ENCODE measurements around the gene CEACAM1.
"Not testable (repeated sequence)": the region's sequence is repeated elsewhere in the genome, so short reads cannot be mapped to it uniquely, and the experiment has no call there.

CEACAM1 gene

DNA sequence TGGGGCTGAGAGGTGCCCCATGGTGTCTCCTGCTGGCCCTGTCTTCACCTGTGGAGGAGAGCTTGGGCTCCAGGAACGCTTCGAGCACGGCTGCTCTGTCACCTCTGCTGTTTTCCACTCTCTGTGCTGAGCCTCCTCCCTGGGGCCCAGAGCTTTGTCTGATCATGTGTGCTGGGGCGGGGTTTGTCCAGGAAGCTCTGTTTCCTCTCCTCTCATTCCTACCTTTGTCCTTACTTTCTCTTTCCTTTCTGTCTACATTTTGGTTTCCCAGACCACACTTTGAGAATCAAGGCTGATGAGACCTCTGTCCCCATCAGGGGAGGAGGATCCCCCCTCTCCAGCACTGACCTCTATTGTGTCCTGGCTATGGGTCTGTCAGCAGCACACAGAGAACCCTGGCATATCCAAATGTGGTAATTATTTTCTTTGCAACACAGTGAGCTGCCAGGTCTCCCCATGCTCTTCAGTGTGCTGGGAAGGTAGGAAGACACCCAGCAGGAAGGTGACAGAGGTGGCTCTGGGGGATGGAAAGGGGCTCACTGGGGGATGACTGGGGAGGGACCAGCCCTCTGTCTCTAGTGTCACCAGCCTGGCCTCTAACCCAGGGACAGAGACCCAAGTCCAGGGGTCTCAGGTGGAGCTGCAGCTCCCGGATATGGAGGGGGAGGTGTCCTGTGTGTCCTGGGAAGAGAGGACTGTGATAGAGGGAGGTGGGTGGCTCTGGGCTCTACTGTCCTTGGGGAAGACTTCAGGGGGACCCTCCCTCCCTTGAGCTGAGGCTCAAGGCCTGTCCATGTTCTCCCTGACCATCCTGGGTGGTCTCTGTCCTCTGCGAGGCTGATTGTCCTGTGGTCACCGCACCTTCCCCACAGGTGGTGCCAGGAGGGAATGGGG lies at the start of gene CEACAM1:
Gene CEACAM1 (minus strand): TSS at position 128 of the 894 bp plus-strand sequence. CDS start 107 bp downstream, at position 21.
- DNase-seq (ENCODE audit: low read depth) = no peak

DNA sequence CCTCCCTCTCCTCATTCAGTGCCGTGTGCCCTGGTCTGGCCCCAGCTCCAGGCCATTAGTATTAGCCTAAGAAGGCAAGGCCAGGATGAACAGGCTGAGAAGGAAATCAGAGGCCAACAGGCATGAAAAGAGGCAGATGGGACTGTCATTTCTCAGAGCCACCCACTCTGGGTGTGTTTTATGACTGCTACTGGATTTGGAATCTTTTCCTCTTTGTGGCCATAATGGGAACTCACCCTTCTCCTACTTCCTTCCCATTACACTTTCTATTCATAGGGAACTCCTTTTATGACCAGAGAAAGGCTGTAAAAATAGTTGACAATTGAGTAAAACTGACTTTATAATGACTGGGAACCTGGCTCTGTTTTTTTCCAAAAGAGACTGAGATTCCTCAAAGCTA lies 48.7 kb upstream of the CEACAM1 start:
- DNase-seq (ENCODE audit: low read depth) = no peak

DNA sequence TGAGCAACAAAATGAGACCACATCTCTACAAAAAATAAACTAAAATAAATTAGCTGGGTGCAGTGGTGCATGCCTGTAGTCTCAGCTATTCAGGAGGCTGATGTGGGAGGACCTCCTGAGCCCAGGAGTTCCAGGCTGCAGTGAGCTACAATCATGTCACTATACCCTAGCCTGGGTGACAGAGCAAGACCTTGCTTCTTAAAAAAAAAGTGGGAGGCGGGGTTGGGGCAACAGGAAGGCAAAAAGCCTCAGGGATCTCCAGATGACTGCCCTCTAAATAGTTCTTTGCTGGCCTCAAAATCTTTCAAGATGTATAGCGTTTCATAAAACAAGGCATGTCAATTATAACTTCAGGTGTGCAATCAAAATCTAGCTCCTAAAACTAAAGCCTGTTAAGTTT lies 48.0 kb upstream of the CEACAM1 start:
- no peak for DNase-seq (ENCODE audit: low read depth)

DNA sequence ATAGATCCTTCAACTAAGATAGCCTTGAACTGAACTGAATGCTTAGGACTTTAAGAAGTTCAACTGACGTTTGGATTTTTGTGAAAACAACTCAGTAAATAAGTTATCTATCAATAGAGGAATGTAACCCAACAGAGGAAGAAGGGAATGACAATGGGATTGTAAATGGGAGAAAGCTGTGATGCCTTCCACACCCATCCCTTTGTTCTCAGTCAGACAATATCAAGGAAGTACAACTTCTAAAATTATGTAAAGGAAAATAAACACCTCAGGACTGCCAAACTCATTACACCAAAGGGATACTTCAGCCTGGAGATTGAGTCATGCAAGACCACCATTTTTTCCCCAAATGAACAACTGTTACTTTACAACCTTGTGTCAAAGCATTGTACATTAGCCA lies 45.4 kb upstream of the CEACAM1 start:
- no peak for DNase-seq (ENCODE audit: low read depth)

DNA sequence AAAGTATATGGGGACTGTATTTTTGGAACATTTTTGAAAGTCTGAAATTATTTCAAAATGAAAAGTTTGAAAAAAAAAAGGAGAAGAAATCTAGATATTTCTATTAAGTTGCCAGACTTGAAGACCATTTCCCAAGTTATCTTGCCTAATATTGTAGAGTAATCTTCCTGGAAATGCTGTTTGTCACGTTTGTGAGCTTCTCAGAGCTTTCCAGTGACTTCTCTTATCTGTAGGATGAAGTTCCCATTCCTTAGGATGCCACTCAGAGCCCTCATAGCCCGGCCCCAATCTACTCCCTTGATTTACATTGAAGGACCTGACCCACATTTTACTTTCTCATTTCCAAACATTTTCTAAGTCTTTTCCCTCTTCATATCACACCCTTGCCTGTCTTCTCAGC lies 42.8 kb upstream of the CEACAM1 start:
- DNase-seq (ENCODE audit: low read depth) = no peak

DNA sequence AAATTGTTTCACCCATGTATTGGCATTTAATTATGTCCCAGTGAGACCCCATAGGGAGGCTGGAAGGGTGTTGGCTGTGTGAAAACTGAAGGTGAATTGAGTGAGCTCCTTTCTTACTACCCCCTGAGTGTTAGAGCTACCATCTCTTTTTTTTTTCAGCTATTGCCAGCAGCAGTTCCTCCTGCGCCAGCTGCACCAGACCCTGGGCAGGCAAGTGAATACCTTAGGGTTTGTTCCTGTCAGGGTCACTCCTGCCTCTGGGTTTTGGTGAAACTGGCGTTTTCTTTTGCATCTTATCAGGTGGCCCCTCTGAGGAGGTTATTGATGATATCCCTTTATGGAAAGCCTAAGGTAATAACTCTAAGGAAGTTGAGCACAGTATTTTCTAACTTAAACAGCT lies 40.9 kb upstream of the CEACAM1 start:
- DNase-seq (ENCODE audit: low read depth) = no peak

DNA sequence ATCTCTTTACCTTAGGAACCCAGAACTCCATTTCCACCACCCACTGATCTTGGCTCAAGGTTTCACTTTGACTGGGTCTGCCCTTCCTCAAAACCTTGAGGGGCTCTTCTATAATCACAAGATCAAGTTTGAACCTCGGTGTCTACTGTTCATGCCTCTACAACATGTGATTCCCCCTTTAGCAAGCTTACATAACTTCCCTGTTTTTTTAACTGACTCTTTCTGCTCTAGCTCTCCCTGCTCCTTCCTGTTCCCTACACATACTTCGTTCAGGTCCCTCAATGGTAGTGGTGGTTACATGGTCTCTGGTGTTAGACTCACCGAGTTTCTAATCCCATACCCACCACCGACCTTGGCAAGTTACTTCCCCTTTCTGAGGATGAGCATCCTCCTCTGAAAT lies 39.7 kb upstream of the CEACAM1 start:
- DNase-seq (ENCODE audit: low read depth) = no peak

DNA sequence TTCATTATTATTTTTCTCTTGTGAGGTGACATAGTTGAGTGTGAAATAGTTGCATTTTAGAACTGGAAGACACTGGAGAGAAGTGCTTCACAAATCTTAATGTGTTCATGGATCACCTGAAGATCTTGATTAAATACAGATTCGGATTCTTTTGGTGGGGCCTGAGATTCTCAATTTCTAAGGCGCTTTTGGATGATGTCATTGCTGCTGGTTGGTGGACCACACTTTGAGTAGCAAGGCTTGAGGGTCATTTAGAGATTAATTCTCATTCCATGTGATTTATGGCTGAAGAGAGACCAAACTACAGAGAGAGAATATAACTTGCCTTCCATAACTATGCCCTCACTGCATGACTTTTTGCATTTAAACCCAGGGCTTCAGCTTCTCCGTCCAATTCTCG lies 39.3 kb upstream of the CEACAM1 start:
- no peak for DNase-seq (ENCODE audit: low read depth)

DNA sequence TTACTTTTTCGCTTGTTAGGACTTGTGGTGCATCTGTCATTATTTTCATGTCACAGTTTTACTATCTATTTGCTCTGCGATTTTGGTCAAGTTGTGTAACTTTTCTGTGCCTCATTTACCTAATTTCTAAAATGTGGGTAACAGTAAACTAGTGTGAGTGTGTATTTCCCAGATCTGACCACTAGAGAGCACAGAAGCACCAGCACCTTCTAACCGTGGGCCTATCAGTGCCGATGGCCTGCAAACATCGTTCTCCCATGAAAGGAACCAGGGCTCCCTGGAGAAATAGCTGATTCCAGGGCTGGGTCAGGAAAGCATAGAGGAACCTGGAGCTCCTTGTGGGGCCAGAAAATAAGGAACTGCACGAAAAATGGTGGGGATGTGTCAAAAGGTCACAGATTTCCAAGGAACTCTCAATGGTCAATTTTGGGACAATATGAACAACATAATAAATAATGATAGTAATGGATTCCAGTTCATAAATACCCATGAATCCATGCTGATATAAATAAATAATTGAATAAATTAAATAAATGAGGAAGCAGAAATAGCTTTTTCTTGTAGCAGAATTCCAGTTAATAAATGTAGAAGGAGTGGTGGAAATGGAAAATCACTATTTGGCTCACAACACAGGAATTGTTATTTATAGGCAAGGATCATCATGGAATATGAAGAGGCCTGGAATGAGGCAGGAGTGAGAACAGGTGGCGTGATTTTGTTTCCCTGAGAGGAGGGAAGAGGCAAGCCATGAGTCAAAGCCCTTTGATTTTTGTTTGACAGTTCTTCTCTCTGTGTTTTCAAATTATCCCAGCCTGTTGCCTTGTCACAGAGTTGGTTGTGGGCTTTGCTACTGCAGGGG lies 35.3 kb upstream of the CEACAM1 start:
- peak; percentile 3 for DNase-seq (ENCODE audit: low read depth)

DNA sequence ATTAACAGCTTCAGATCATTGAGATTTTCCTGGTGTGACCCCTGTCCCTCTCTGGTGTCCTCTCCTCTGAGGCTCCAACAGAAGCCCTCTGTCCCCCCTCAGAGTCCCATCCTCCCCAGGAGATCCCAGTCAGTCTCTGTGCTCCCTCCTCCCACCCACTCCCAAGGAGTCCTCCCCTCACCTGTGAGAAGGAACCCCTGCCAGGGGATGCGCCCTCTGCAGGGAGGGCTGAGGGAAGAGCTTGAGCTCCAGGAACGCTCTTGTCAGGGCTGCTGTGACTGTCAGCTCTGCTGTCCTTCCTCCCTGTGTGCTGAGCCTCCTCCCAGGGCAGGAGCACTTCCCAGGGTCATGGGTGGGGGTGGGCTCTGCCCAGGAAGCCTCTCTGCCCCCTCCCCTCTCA lies 33.2 kb upstream of the CEACAM1 start:
- no peak for DNase-seq (ENCODE audit: low read depth)

DNA sequence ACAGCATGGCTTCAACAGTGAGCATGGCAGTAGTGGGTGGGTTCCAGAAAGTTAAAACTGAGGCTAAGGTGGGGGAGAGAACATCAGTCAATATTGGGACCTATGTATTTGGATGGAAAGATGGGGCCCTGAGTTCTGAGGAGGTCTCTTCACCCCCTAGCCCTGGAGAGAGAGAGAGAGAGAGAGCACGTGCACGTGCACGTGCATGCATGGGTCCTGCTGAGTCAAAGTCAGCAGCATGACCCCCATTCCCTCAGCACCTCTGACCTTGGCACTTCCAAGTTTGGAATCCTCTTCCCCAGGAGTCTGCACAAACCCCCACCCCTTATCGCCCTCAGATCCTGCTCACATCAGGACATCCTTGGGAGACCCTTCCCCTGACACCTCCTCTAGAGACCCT lies 32.5 kb upstream of the CEACAM1 start:
- DNase-seq (ENCODE audit: low read depth) = no peak

DNA sequence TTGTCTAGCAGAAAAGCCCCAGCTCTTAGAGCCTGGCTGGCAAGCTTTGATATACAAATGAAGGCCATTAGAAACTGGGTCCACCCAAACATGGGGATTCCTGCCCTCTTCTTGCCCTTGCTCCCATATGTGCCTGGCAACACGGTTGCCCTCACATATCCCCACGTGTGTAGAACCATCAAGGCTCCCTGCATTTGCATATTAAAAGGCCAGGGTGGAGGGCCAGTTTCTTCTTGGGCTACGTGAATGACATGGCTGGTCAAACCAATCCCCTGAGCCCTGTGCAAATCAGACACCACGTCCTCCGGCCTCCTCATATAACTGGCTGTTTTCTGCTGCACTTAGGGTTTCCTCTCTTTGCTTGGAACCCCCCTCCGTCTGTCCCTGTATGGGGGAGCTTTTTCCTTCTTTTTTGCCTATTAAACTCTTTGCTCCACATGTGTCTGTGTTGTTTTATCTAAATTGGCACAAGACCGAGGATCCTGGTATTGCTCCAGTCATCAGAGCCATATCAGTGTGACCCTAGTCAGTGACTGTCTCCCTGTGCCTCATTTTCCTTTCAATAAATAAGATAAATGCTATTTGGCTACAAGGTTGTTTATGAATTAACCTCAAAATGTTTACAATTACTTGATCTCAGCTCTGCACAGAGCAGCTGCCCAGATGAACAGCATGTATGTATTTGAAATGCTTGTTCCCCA lies 30.3 kb upstream of the CEACAM1 start:
- no peak for DNase-seq (ENCODE audit: low read depth)

DNA sequence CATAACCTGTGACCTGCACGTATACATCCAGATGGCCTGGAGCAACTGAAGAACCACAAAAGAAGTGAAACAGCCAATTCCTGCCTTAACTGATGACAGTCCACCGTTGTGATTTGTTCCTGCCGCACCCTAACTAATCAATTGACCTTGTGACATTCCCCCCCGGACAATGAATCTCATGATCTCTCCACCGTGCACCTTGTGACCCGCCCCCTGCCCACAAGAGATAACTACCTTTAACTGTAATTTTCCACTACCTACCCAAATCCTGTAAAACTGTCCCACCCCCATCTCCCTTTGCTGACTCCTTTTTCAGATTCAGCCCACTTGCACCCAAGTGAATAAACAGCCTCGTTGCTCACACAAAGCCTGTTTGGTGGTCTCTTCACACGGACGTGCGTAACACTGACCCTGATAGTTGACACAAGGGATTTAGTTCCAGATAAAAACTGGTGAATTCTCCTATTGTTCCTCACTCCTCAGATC lies 29.1 kb upstream of the CEACAM1 start:
- DNase-seq (ENCODE audit: low read depth) = not testable (repeated sequence)

DNA sequence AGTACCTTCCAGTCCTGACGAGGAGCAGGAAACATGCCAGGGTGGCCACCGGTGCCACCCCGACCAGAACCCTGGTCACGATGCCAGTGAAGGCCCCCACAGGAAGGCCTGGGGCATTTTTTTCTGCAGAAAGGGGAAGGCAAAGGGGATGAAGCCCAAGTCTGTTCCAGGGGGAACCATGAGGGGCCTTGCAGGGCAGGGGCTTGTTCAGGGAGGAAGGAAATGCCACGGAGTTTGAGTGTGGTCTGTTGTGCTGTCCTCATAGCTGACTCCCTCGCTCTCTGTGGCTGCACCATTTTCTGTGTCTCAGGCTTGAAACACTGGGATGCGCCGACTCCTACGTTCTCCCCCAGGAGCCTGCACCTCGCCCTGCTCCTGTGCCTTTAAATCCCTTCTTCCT lies 27.5 kb upstream of the CEACAM1 start:
- DNase-seq (ENCODE audit: low read depth) = no peak

DNA sequence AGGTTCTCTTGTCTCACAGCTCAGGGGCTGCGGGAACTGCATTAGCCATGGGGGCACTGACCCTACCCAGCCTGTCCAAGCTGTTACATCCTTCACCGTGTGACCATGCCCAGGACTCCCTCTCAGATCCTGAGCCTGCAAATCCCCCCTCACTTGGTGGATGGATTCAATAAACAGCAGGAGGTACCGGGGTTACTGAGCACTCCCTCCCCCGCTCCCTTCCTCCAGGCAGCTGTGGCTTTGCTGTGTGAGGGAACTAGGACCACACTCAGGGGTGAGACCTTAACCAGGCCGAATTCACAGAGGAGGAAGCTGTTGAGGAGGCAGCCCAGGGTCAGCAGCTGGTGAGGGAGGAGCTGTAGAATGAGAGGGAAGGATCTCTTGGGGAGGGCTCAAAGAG lies 27.0 kb upstream of the CEACAM1 start:
- no peak for DNase-seq (ENCODE audit: low read depth)

DNA sequence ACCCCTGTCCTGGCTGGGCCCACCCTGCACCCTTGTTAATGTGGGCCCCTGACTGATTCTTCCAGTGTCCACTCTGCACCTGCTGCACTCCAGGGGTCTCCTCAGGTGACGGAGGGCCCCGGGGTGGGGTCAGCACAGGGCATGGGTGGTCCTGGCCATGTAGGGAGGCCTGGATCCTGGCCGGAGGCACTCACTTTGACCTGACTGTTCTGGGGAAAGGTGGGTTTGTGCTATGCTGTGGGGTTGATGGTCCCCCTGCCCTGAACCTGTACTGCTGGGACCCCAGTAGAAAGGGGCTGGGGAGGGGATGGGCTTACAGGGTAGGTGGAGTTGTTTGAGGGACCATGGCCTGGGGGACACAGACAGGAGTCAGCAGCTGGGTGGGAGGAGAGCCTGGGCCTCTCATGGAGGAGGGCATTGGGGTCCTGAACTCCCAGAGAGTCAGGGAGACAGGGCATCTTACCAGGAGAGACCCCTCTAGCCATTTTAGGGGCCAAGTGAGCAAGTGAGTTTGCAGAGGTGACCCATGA lies 25.8 kb upstream of the CEACAM1 start:
- DNase-seq (ENCODE audit: low read depth) = no peak

DNA sequence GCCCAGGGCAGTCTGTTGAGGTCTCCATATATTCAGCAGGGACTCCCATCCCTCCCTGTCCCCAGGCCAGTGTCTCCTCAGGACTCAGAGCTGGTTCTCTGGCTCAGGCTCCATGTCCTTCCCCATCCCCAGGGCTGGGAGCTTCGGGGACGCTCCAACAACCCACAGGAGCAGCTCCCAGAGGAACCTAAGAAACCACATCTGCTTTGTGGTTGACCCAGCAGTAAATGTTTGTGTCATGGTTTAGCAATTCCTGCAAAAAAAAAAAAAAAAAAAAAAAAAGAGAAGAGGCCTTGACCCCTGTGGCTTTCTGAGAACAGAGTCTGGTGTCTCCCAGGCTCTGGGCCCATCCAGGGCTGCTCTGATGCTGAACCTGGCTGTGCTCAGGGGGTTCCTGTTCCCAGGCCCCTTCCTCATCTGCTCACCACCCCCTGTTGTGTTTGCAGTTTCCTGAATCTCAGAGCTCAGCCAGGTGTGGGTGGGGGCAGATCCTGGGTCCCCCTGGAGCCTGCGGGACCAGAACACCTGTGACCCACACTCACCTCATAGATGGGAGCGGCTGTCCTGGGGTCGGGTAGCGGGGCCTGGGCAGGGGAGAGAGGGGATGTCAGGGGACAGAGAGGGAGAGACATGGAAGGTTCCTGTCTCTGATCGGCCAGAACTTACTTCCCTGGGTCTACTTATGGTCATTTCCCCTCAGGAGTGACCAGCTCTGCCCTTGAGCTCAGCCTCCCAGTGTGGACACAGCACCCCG lies 25.2 kb upstream of the CEACAM1 start:
- peak; percentile 53 for DNase-seq (ENCODE audit: low read depth)

DNA sequence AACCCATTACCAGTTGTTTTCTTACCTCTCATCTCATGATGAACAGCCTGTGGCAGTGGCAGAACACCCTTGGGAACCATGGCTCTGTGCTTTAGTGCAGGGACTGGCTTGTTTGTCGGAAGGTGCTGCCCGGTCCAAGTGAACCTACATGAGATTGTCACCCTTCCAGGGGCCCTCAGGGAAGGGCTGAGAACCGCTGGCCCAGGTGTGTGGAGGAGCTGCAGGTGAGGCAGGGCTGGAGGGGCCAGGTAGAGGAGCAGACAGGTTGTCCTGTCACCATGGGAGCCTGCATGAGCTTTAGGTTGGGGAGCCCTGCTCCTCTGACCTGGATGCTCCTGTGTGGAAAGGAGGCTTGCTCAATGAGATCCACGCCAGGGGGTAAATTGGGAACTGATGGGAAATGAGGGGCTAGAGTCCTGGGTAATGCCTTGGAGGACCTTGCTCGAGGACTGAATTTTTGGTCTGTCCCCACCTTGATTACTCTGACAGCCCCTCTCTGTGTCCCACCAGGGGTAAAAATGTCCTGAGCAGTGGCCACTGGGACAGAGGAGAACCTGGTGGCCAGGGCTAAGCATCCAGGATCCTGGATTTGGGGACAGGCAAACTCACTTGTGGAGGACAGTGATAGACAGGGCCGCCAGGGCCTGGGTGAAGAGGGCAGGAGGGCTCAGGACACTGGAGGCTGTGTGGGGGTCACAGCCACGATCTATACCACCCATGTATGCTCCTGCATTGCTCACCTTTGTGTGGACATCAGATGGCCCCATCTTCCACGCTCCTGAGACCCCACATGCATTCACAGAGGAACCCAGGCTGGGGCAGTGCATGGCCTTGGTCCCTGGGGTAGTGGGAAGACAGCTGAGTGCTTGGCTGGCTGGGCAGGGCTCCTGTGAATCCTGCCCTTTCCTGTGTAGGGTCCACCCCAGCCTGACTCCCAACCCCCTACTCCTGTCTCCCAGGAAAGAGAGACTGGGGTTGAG lies 24.1 kb upstream of the CEACAM1 start:
- no peak for DNase-seq (ENCODE audit: low read depth)

DNA sequence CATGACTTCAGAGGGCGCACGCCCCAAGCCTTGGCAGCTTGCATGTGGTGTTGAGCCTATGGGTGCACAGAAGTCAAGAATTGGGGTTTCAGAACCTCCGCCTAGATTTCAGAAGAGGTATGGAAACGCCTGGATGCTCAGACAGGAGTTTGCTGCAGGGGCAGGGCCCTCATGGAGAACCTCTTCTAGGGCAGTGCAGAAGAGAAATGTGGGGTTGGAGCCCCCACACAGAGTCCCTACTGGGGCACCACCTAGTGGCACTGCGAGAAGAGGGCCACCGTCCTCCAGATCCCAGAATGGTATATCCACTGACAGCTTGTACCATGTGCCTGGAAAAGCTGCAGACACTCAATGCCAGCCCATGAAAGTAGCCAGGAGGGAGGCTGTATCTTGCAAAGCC lies 22.2 kb upstream of the CEACAM1 start:
- DNase-seq (ENCODE audit: low read depth) = not testable (repeated sequence)

DNA sequence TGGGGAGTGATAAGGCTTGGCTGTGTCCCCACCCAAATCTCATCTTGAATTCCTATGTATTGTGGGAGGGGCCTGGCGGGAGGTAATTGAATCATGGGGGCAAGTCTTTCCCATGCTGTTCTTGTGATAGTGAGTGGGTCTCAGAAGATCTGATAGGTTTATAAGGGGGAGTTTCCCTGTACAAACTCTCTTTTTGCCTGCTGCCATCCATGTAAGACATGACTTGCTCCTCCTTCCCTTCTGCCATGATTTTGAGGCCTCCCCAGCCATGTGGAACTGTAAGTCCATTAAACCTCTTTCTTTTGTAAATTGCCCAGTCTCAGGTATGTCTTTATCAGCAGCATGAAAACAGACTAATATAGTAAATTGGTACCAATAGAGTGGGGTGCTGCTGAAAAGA lies 20.8 kb upstream of the CEACAM1 start:
- DNase-seq (ENCODE audit: low read depth) = not testable (repeated sequence)
